ENCODE data around the gene OXA1L.
"Not testable (repeated sequence)": the region's sequence is repeated elsewhere in the genome, so short reads cannot be mapped to it uniquely, and the experiment has no call there.

Gene OXA1L

GRCh38 chr14:22774011-22774706 lies 7.7 kb downstream of the OXA1L start:
- DNase-seq (ENCODE audit: low spot score), result no peak
- H3K27ac ChIP-seq, result no peak overlapping the region
- CTCF ChIA-PET, result interaction anchor here (1.0 kb wide), 1 partner anchor 204 kb away, joined by 3 read pairs; no protein-coding TSS in a partner anchor
- TF ChIP-seq CTCF (conservative IDR thresholded peaks at IDR 0.05; ENCODE audit: low read depth), result no peak
- POLR2A ChIA-PET (ENCODE audit: low non-redundant PET), result interaction anchor here (0.7 to 0.8 kb wide), 2 partner anchors 9 to 106 kb away, joined by 3 read pairs; no protein-coding TSS in a partner anchor

- no peak for TF ChIP-seq CTCF (conservative IDR thresholded peaks at IDR 0.05; ENCODE audit: low read depth)
- no peak for DNase-seq (ENCODE audit: low spot score)
- no peak overlapping the region for H3K27ac ChIP-seq
- ChIA-PET POLR2A (ENCODE audit: low non-redundant PET) (no interaction called here), CTCF (interaction anchor here (0.6 to 0.9 kb wide), 3 partner anchors 59 to 601 kb away, joined by 3 to 5 read pairs (median 3); no protein-coding TSS in a partner anchor)
These were observed 9.7 kb downstream of the OXA1L start for GRCh38 chr14:22776215-22776614.

- DNase-seq (ENCODE audit: low spot score); H3K27ac ChIP-seq; POLR2A ChIA-PET (ENCODE audit: low non-redundant PET): not testable (repeated sequence)
- CTCF ChIA-PET, result interaction anchor here (0.5 to 0.9 kb wide), 3 partner anchors 70 to 600 kb away, joined by 3 to 5 read pairs (median 3); no protein-coding TSS in a partner anchor
These were observed 10.4 kb downstream of the OXA1L start for GRCh38 chr14:22776849-22777248.

- ChIA-PET POLR2A (ENCODE audit: low non-redundant PET) (no interaction called here), CTCF (interaction anchor here (0.6 to 2.4 kb wide), 3 partner anchors 34 to 75 kb away, joined by 3 to 9 read pairs (median 7); no protein-coding TSS in a partner anchor)
- no peak for TF ChIP-seq CTCF (conservative IDR thresholded peaks at IDR 0.05; ENCODE audit: low read depth)
- H3K27ac ChIP-seq, result no peak overlapping the region
- no peak for DNase-seq (ENCODE audit: low spot score)
These were observed 11.6 kb downstream of the OXA1L start for GRCh38 chr14:22778084-22778483.

- CTCF ChIA-PET, result interaction anchor here (1.2 kb wide), 1 partner anchor 73 kb away, joined by 4 read pairs; no protein-coding TSS in a partner anchor
- POLR2A ChIA-PET (ENCODE audit: low non-redundant PET), result no interaction called here
- H3K27ac ChIP-seq, result no peak overlapping the region
- no peak for TF ChIP-seq CTCF (conservative IDR thresholded peaks at IDR 0.05; ENCODE audit: low read depth)
- no peak for DNase-seq (ENCODE audit: low spot score)
These were observed 13.7 kb downstream of the OXA1L start for GRCh38 chr14:22780105-22780679.

GRCh38 chr14:22780941-22781300 lies 14.4 kb downstream of the OXA1L start:
- no peak for DNase-seq (ENCODE audit: low spot score)
- no peak overlapping the region for H3K27ac ChIP-seq
- POLR2A ChIA-PET (ENCODE audit: low non-redundant PET), result no interaction called here
- CTCF ChIA-PET, result interaction anchor here (1.2 kb wide), 1 partner anchor 73 kb away, joined by 4 read pairs; no protein-coding TSS in a partner anchor
- TF ChIP-seq CTCF (conservative IDR thresholded peaks at IDR 0.05; ENCODE audit: low read depth), result no peak
